Measurements from ENCODE around the gene KLRK1.
A peak's percentile ranks its signal among the peaks of the same experiment; 100 is the strongest.
"Not testable (repeated sequence)": the region's sequence is repeated elsewhere in the genome, so short reads cannot be mapped to it uniquely, and the experiment has no call there.

Gene KLRK1

GRCh38 chr12:10362828-10363657 is 26.8 kb downstream of the KLRK1 start:
- DNase-seq, result no peak

- DNase-seq, result no peak
Observed at GRCh38 chr12:10362325-10362724, 27.5 kb downstream of the KLRK1 start.

GRCh38 chr12:10361622-10362021 is 28.2 kb downstream of the KLRK1 start:
- peak in 1 of 56 donors; percentile 19 for DNase-seq

GRCh38 chr12:10361084-10361483 is 28.8 kb downstream of the KLRK1 start:
- DNase-seq, result peak in 11 of 56 donors; percentile 3 to 59 (median 40)

- DNase-seq, result no peak
Observed at GRCh38 chr12:10358969-10359368, 30.9 kb downstream of the KLRK1 start.

GRCh38 chr12:10358131-10358530 is 31.7 kb downstream of the KLRK1 start:
- no peak for DNase-seq

GRCh38 chr12:10354502-10354901 is 35.3 kb downstream of the KLRK1 start:
- peak in 5 of 56 donors; percentile 6 to 39 (median 12) for DNase-seq

- no peak for DNase-seq
Observed at GRCh38 chr12:10354071-10354470, 35.8 kb downstream of the KLRK1 start.

- DNase-seq, result not testable (repeated sequence)
Observed at GRCh38 chr12:10351457-10351856, 38.4 kb downstream of the KLRK1 start.

- no peak for DNase-seq
Observed at GRCh38 chr12:10341892-10342509, 47.8 kb downstream of the KLRK1 start.

- DNase-seq, result not testable (repeated sequence)
Observed at GRCh38 chr12:10340946-10341345, 48.9 kb downstream of the KLRK1 start.

GRCh38 chr12:10339053-10339840 is 50.6 kb downstream of the KLRK1 start:
- no peak for DNase-seq

- not testable (repeated sequence) for DNase-seq
Observed at GRCh38 chr12:10338470-10338869, 51.4 kb downstream of the KLRK1 start.

GRCh38 chr12:10336196-10336595 is 53.6 kb downstream of the KLRK1 start:
- DNase-seq, result not testable (repeated sequence)

- peak in 3 of 56 donors; percentile 0 to 71 (median 20) for DNase-seq
Observed at GRCh38 chr12:10331642-10332239, 58.1 kb downstream of the KLRK1 start.

- not testable (repeated sequence) for DNase-seq
Observed at GRCh38 chr12:10328691-10329090, 61.1 kb downstream of the KLRK1 start.
